SK-N-MC (cell line): ENCODE results near the gene TRIM36.

ENCODE experiments used
- EZH2 ChIP-seq: fragments of 200-600 bp; sonication (generic); IDR thresholded peaks from one replicate; pipeline ENCODE4 v1.6.1; 2017; ENCODE audit warnings: antibody characterized with exemption
- FOXP2 ChIP-seq: optimal IDR thresholded peaks from 2 replicates; pipeline ENCODE3; 2011; ENCODE audit warnings: mild to moderate bottlenecking, moderate library complexity; ENCODE audit not compliant: insufficient read depth; ENCODE audit errors: extremely low read length, control extremely low read depth
- POLR2AphosphoS5 ChIP-seq: IDR thresholded peaks from 2 replicates; pipeline ENCODE4 v1.6.1; 2012; ENCODE audit warnings: mild to moderate bottlenecking, low read depth, low read length, borderline replicate concordance

GRCh38 chr5:115098041-115098702 lies 71.5 kb downstream of the TRIM36 start:
- TF ChIP-seq POLR2AphosphoS5 (no peak; the same call in 1 of the 2 replicates), EZH2 (no peak), FOXP2 (no peak)
